HCT116 (cell line): ENCODE measurements around the gene KAT5. TPM values are rescaled to one million over a fixed set of nuclear protein-coding genes. Genes with fewer than 3 reads are reported as not detected.

Experiments used
- ATAC-seq: fragments of 200-7000 bp; cut with Tn5 transposase; 2 replicates; pipeline ENCODE4 v1.9.1; 2020; ENCODE audit warnings: mild to moderate bottlenecking, moderate library complexity
- BruUV-seq: library from RNA; stranded (reverse); fragments of 400-500 nt; replicated peaks from 2 replicates; lab custom pipeline; 2021; lab: Mats Ljungman, UMichigan
- CTCF ChIA-PET: fragments of 300-600 bp; sonication (Branson Sonifier 250); formaldehyde crosslinking; loops from one replicate; lab custom pipeline; 2021; ENCODE audit warnings: antibody characterized with exemption; lab: Charles Lee
- POLR2A ChIA-PET: fragments of 300-600, 350-600 bp; sonication (Branson Sonifier 250); formaldehyde crosslinking; loops from one replicate; lab custom pipeline; 2021; ENCODE audit warnings: antibody characterized with exemption; lab: Charles Lee
- RAD21 ChIA-PET, 2 experiments: fragments of 300-600 bp; sonication (Branson Sonifier 250); formaldehyde crosslinking; loops; one replicate each; lab custom pipeline; 2023; ENCODE audit warnings: low total read pairs in 2 of 2; ENCODE audit not compliant: uncharacterized antibody in 2 of 2, unreplicated experiment in 2 of 2, low non-redundant PET in 1 of 2; lab: Charles Lee
- DNase-seq: peaks from one replicate; pipeline ENCODE4 v3.0.0-alpha.2; 2010; ENCODE audit warnings: low read depth, low spot score
- H2AFZ ChIP-seq: fragments of 200-600 bp; shearing (Covaris generic), sonication (generic); 2 replicates; pipeline ENCODE4 v1.6.1; 2017; ENCODE audit warnings: low read depth, mixed run types, mixed read lengths, antibody characterized with exemption, low read length; ENCODE audit not compliant: poor library complexity, severe bottlenecking
- H3K27ac ChIP-seq: 2 replicates; pipeline ENCODE4 v1.5.1; 2012; ENCODE audit warnings: low read depth, low read length
- H3K27me3 ChIP-seq: fragments of 200-600 bp; sonication (generic); 2 replicates; pipeline ENCODE4 v1.6.1; 2016; ENCODE audit warnings: mixed run types, low read length, mixed read lengths; ENCODE audit not compliant: insufficient read depth
- H3K36me3 ChIP-seq, 2 experiments: fragments of 200-500 bp in 1 of 2; fragments of 200-600 bp in 1 of 2; sonication (Bioruptor generic) in 1 of 2; sonication (generic) in 1 of 2; 2 replicates each; pipeline versions ENCODE4 v1.5.1 to v1.6.1; 2014 to 2016; ENCODE audit warnings: low read length in 2 of 2, inconsistent platforms in 1 of 2, mixed read lengths in 1 of 2, mixed run types in 1 of 2; ENCODE audit not compliant: insufficient read depth in 2 of 2, control insufficient read depth in 1 of 2
- H3K4me1 ChIP-seq, 2 experiments: fragments of 200-600 bp in 1 of 2; sonication (generic) in 1 of 2; 2 replicates each; pipeline versions ENCODE4 v1.5.1 to v1.6.1; 2012 to 2017; ENCODE audit warnings: low read length in 2 of 2, inconsistent platforms in 1 of 2, mild to moderate bottlenecking in 1 of 2, mixed read lengths in 1 of 2, mixed run types in 1 of 2, moderate library complexity in 1 of 2; ENCODE audit not compliant: insufficient read depth in 2 of 2, control insufficient read depth in 1 of 2
- H3K4me2 ChIP-seq: fragments of 200-600 bp; sonication (generic); 2 replicates; pipeline ENCODE4 v1.6.1; 2017; ENCODE audit warnings: mixed run types, low read length, mixed read lengths
- H3K4me3 ChIP-seq, 2 experiments: fragments of 200-600 bp in 1 of 2; sonication (generic) in 1 of 2; replicated peaks in 1 of 2; 2 replicates each; pipeline ENCODE4 v1.5.1; 2011 to 2016; ENCODE audit warnings: low read length in 2 of 2, control low read depth in 1 of 2, low read depth in 1 of 2, mild to moderate bottlenecking in 1 of 2, mixed read lengths in 1 of 2, mixed run types in 1 of 2
- H3K79me2 ChIP-seq: fragments of 200-600 bp; sonication (generic); 2 replicates; pipeline ENCODE4 v1.6.1; 2017; ENCODE audit warnings: mild to moderate bottlenecking, mixed run types, low read length, moderate library complexity, mixed read lengths; ENCODE audit not compliant: insufficient read depth
- H3K9ac ChIP-seq: fragments of 200-600 bp; sonication (generic); 2 replicates; pipeline ENCODE4 v1.6.1; 2016; ENCODE audit warnings: low read length, mixed read lengths
- H3K9me2 ChIP-seq: fragments of 200-600 bp; sonication (generic), shearing (Covaris generic); 2 replicates; pipeline ENCODE4 v1.6.1; 2017; ENCODE audit warnings: mixed run types, mild to moderate bottlenecking, moderate library complexity; ENCODE audit not compliant: insufficient read depth
- H3K9me3 ChIP-seq, 2 experiments: fragments of 200-500 bp in 1 of 2; fragments of 200-600 bp in 1 of 2; sonication (Bioruptor generic) in 1 of 2; sonication (generic) in 1 of 2; 2 replicates each; pipeline ENCODE4 v1.6.1; 2014 to 2017; ENCODE audit warnings: low read length in 2 of 2, mixed read lengths in 2 of 2, inconsistent platforms in 1 of 2, low read depth in 1 of 2, mild to moderate bottlenecking in 1 of 2, mixed run types in 1 of 2, moderate library complexity in 1 of 2; ENCODE audit not compliant: control insufficient read depth in 1 of 2, insufficient read depth in 1 of 2
- H4K20me1 ChIP-seq: fragments of 200-600 bp; sonication (generic), shearing (Covaris generic); 2 replicates; pipeline ENCODE4 v1.6.1; 2017; ENCODE audit warnings: mixed run types, mild to moderate bottlenecking, moderate library complexity; ENCODE audit not compliant: insufficient read depth
- CEBPB ChIP-seq: IDR thresholded peaks from 2 replicates; pipeline ENCODE4 v1.6.1; 2012; ENCODE audit warnings: low read depth
- EGR1 ChIP-seq: IDR thresholded peaks from 2 replicates; pipeline ENCODE4 v1.6.1; 2012; ENCODE audit warnings: low read depth
- SIN3A ChIP-seq: IDR thresholded peaks from 2 replicates; pipeline ENCODE4 v1.6.1; 2012; ENCODE audit warnings: low read depth
- SRF ChIP-seq: IDR thresholded peaks from 2 replicates; pipeline ENCODE4 v1.6.1; 2012; ENCODE audit warnings: low read depth
- TCF7L2 ChIP-seq: IDR thresholded peaks from 2 replicates; pipeline ENCODE4 v1.7.0; 2011; ENCODE audit warnings: borderline replicate concordance, inconsistent platforms; ENCODE audit not compliant: insufficient read depth, insufficient read length; ENCODE audit errors: extremely low read depth
- YY1 ChIP-seq: IDR thresholded peaks from 2 replicates; pipeline ENCODE4 v1.6.1; 2011; ENCODE audit warnings: low read length, low read depth, moderate library complexity, mild to moderate bottlenecking; ENCODE audit not compliant: insufficient replicate concordance; ENCODE audit errors: extremely low read depth
- intact Hi-C: fragments of 100-400 bp; cut with micrococcal nuclease; formaldehyde crosslinking; loops from 2 replicates; pipeline ENCODE4 v1.10.0; 2022
- total RNA-seq: library from RNA; stranded (reverse); gene quantifications from one replicate; pipeline ENCODE4 v1.2.1, GENCODE V29; 2021; ENCODE audit not compliant: unreplicated experiment
- TF ChIP-seq, protein P1 (sequence below): IDR thresholded peaks from 2 replicates; pipeline ENCODE4 v1.6.1; 2011; ENCODE audit warnings: mild to moderate bottlenecking, low read length, moderate library complexity; ENCODE audit not compliant: insufficient replicate concordance; ENCODE audit errors: extremely low read depth

KAT5 gene
- total RNA-seq, 1 experiment from 2014 or later, result 78.7 TPM

DNA sequence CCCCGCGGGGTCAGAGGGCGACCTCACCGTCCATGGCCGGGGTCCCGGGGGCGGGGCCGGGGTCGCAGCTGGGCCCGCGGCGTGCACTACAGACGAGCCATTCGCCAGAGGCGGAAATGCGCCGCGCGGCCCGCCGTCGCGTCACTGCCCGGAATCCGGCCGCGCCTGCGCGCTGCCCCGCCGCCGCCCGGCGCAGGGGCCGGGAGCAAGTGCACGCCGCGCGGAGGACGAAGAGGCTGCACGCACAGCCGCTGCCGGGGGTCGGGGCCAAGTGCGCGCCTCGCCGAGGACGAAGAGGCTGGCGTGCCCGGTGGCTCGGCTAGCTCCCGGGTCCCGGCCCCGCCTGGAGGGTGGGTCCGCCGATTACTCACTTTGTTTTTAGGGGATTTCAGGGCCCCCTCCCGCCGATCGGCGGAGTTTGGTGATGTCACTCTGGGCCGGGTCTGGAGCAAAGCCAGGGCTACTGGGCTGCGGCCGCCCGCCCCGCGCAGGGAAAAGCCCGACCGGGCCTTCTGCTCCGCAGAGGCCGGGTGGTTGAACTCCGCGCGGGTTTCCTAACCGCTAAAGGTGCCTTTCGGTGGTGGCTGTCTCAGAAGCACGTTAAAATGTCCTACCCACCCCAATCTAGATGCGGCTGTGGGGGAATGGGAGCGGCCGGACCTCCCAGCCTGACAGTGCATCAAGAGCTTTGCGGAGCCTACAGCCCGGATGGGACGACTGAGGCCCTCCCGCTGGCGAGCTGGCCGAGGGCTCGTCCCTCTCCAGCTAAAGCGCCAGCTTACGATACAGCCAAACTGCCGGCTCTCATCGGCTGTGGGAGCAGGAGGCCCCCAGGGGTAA is 49.0 kb upstream of the KAT5 start, which contains the start of gene RELA (continued):
- TF ChIP-seq, protein P1, sequence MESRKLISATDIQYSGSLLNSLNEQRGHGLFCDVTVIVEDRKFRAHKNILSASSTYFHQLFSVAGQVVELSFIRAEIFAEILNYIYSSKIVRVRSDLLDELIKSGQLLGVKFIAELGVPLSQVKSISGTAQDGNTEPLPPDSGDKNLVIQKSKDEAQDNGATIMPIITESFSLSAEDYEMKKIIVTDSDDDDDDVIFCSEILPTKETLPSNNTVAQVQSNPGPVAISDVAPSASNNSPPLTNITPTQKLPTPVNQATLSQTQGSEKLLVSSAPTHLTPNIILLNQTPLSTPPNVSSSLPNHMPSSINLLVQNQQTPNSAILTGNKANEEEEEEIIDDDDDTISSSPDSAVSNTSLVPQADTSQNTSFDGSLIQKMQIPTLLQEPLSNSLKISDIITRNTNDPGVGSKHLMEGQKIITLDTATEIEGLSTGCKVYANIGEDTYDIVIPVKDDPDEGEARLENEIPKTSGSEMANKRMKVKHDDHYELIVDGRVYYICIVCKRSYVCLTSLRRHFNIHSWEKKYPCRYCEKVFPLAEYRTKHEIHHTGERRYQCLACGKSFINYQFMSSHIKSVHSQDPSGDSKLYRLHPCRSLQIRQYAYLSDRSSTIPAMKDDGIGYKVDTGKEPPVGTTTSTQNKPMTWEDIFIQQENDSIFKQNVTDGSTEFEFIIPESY, result no peak
- TF ChIP-seq SIN3A, result peak; percentile 66; the same call in 1 of the 2 replicates
- TF ChIP-seq CEBPB, result no peak
- no peak for TF ChIP-seq TCF7L2
- TF ChIP-seq SRF, result no peak; the same call in 1 of the 2 replicates

DNA sequence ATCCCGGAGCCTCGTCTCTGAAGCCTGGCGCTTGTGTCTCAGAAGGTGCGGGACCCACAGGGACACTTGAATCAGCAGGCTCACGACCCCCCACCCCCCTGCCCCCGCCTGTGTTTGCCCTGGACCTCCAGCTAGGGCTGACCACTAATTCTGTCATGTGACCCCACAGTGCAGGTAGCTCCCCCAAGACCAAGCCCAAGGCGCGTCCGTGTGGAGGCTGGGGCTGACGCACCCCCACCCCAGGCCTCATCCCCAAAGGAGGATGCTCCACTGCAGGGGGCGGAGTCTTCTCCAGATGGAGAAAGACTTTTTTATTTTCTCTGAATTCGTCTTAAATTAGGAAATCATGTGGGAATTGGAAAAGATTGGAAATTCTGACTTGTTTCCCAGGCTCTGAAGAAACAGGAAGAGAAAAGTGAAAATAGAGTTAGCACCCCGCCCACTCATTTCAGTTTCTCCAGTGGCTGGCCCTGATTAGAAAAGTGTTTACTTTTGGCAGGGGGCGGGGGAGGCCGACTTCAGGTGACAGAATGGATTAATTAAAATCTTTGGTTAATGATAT is 48.3 kb upstream of the KAT5 start:
- H3K4me3 ChIP-seq, result peak overlapping the region; percentile 86 to 100
- no TSS peak for BruUV-seq
- ATAC-seq (peak; percentile 48), DNase-seq (no peak)
- POLR2A ChIA-PET, result interaction anchor here (1.1 to 3.1 kb wide), 3 partner anchors 11 to 48 kb away, joined by 4 to 24 read pairs (median 5); partner anchors contain the start of gene PCNX3
- peak overlapping the region; percentile 95 for H3K9ac ChIP-seq
- peak overlapping the region; percentile 2 for H2AFZ ChIP-seq
- H3K4me2 ChIP-seq, result peak overlapping the region; percentile 88
- no peaks in the 10 kb centered on the region for H4K20me1 ChIP-seq
- H3K27me3 ChIP-seq, result no peaks in the 10 kb centered on the region
- no peaks in the 10 kb centered on the region for H3K9me2 ChIP-seq
- TF ChIP-seq YY1, result no peak
- TF ChIP-seq SIN3A, result peak; percentile 31; the same call in 1 of the 2 replicates
- TF ChIP-seq EGR1, result peak; percentile 61; the same call in 1 of the 2 replicates
- H3K36me3 ChIP-seq, result peaks cover 18 to 25% of the 10 kb centered on the region in 2 experiments; a peak in 3 of 4 replicates
- RAD21 ChIA-PET, result interaction anchor here (0.6 to 1.0 kb wide), 2 partner anchors 38 to 124 kb away, joined by 6 to 7 read pairs; no protein-coding TSS in a partner anchor
- peak overlapping the region; percentile 95 for H3K27ac ChIP-seq
- H3K4me1 ChIP-seq, result peaks cover 17 to 24% of the 10 kb centered on the region in 2 experiments
- CTCF ChIA-PET, result interaction anchor here (0.7 to 1.4 kb wide), 5 partner anchors 26 to 196 kb away, joined by 3 to 4 read pairs (median 4); partner anchors contain the start of genes KAT5, MUS81 and SIPA1
- no peaks in the 10 kb centered on the region for H3K9me3 ChIP-seq
- H3K79me2 ChIP-seq, result peaks cover 35% of the 10 kb centered on the region
- intact Hi-C loops, result no loop called here
